MM.1S (cell line): ENCODE results near the gene TBC1D5.

ENCODE experiments used
- DNase-seq: peaks from one replicate; pipeline ENCODE4 v3.0.0-alpha.2; 2015
- H2AFZ ChIP-seq: fragments of 300-600 bp; sonication (generic); 2 replicates; pipeline ENCODE4 v1.6.0; 2016; ENCODE audit warnings: antibody characterized with exemption, low read length
- H3F3A ChIP-seq: fragments of 300-600 bp; sonication (generic); 2 replicates; pipeline ENCODE4 v1.6.1; 2016; ENCODE audit warnings: mild to moderate bottlenecking, antibody characterized with exemption, low read length, moderate library complexity, mixed read lengths; ENCODE audit not compliant: insufficient read depth
- H3K27ac ChIP-seq: fragments of 300-600 bp; sonication (generic); 2 replicates; pipeline ENCODE4 v1.5.1; 2016; ENCODE audit warnings: mild to moderate bottlenecking, low read length
- H3K27me3 ChIP-seq: fragments of 300-600 bp; sonication (generic); replicated peaks from 2 replicates; pipeline ENCODE4 v1.6.0; 2016; ENCODE audit warnings: low read length; ENCODE audit not compliant: insufficient read depth
- H3K36me3 ChIP-seq: fragments of 300-600 bp; sonication (generic); replicated peaks from 2 replicates; pipeline ENCODE4 v1.6.1; 2016; ENCODE audit warnings: mild to moderate bottlenecking, low read length, mixed read lengths; ENCODE audit not compliant: insufficient read depth
- H3K4me1 ChIP-seq: fragments of 300-600 bp; sonication (generic); 2 replicates; pipeline ENCODE4 v1.6.1; 2016; ENCODE audit warnings: low read length, mixed read lengths
- H3K4me2 ChIP-seq: fragments of 300-600 bp; sonication (generic); 2 replicates; pipeline ENCODE4 v1.6.0; 2016; ENCODE audit warnings: low read depth, low read length
- H3K4me3 ChIP-seq: fragments of 300-600 bp; sonication (generic); 2 replicates; pipeline ENCODE4 v1.5.1; 2016; ENCODE audit warnings: low read length, mixed read lengths
- H3K79me2 ChIP-seq: fragments of 300-600 bp; sonication (generic); 2 replicates; pipeline ENCODE4 v1.6.1; 2016; ENCODE audit warnings: mixed run types, low read length, mixed read lengths
- H3K9ac ChIP-seq: fragments of 300-600 bp; sonication (generic); 2 replicates; pipeline ENCODE4 v1.6.1; 2016; ENCODE audit warnings: low read length, mixed read lengths
- H3K9me2 ChIP-seq: fragments of 300-600 bp; sonication (generic); replicated peaks from 2 replicates; pipeline ENCODE4 v1.6.1; 2016; ENCODE audit warnings: mild to moderate bottlenecking, low read length, mixed read lengths; ENCODE audit not compliant: insufficient read depth
- H3K9me3 ChIP-seq: fragments of 300-600 bp; sonication (generic); replicated peaks from 2 replicates; pipeline ENCODE4 v1.6.1; 2016; ENCODE audit warnings: mild to moderate bottlenecking, low read length, mixed read lengths; ENCODE audit not compliant: insufficient read depth
- H4K20me1 ChIP-seq: fragments of 300-600 bp; sonication (generic); 2 replicates; pipeline ENCODE4 v1.6.1; 2016; ENCODE audit warnings: mild to moderate bottlenecking, low read length, moderate library complexity, mixed read lengths; ENCODE audit not compliant: insufficient read depth
- EZH2 ChIP-seq: fragments of 300-600 bp; sonication (generic); optimal IDR thresholded peaks from 2 replicates; pipeline ENCODE3; 2017; ENCODE audit warnings: low read depth, mild to moderate bottlenecking, antibody characterized with exemption, low read length, mixed read lengths
- EZH2phosphoT487 ChIP-seq: fragments of 300-600 bp; sonication (generic); IDR thresholded peaks from 2 replicates; pipeline ENCODE4 v1.6.1; 2018; ENCODE audit warnings: antibody characterized with exemption, low read length
- TF ChIP-seq, protein P1 (sequence below): fragments of 300-600 bp; sonication (generic); IDR thresholded peaks from 2 replicates; pipeline ENCODE4 v1.5.1; 2016; ENCODE audit warnings: antibody characterized with exemption, low read length, mixed read lengths

The TBC1D5 gene

DNA sequence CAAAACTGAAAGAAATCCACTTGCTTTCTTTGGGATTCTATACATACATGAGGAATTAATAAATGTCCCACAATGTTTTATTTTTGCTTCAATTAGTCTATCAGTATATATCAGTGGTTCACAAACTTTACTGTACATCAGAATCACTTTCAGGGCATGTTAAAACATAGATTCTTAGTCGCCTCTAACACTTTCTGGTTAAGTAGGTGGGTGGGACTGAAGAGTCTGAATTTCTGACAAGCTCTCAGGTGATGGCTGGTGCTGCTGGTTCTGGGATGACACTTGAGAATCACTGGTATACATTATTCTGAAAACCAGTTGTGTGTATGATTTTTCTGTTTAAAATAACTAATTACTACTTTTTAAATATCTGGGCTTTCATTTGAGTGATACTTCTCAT, 393.3 kb downstream of the TBC1D5 start:
- 0 out of 2 replicates have a peak overlapping the region, but pooled peaks have one; percentile 4 for H3K4me2 ChIP-seq
- no peak overlapping the region for H2AFZ ChIP-seq
- no peak overlapping the region for H3K4me3 ChIP-seq
- no peaks in the 10 kb centered on the region for H3K9me2 ChIP-seq
- H4K20me1 ChIP-seq, result no peaks in the 10 kb centered on the region
- no peak for DNase-seq
- no peak overlapping the region for H3K9ac ChIP-seq
- H3K9me3 ChIP-seq, result no peaks in the 10 kb centered on the region
- H3K27ac ChIP-seq, result no peak overlapping the region
- H3F3A ChIP-seq, result no peaks in the 10 kb centered on the region
- H3K36me3 ChIP-seq, result no peaks in the 10 kb centered on the region
- H3K79me2 ChIP-seq, result no peaks in the 10 kb centered on the region
- H3K27me3 ChIP-seq, result no peaks in the 10 kb centered on the region
- H3K4me1 ChIP-seq, result peaks cover 9% of the 10 kb centered on the region
- TF ChIP-seq EZH2, result no peak
- no peak for TF ChIP-seq EZH2phosphoT487
- TF ChIP-seq, protein P1, sequence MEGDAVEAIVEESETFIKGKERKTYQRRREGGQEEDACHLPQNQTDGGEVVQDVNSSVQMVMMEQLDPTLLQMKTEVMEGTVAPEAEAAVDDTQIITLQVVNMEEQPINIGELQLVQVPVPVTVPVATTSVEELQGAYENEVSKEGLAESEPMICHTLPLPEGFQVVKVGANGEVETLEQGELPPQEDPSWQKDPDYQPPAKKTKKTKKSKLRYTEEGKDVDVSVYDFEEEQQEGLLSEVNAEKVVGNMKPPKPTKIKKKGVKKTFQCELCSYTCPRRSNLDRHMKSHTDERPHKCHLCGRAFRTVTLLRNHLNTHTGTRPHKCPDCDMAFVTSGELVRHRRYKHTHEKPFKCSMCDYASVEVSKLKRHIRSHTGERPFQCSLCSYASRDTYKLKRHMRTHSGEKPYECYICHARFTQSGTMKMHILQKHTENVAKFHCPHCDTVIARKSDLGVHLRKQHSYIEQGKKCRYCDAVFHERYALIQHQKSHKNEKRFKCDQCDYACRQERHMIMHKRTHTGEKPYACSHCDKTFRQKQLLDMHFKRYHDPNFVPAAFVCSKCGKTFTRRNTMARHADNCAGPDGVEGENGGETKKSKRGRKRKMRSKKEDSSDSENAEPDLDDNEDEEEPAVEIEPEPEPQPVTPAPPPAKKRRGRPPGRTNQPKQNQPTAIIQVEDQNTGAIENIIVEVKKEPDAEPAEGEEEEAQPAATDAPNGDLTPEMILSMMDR, result no peak

DNA sequence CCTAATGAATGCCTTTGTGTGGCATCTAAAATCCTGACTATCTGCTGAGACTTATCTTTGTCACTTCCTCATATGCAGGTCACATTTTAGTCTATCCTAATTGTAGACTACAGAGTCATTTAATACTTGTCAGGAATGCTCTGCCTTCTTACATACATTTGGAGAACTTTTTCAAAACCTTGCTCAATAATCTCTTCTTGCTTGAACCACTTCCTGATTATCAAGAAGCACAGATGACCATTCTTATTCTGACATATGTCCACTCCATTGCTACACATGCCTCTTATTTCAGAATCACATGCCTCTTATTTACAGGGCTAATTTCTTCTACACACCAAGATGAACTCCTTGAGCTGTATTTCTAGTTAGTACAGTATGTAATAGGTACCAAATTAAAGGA, 400.3 kb downstream of the TBC1D5 start:
- Histone ChIP-seq H3F3A (no peaks in the 10 kb centered on the region), H3K79me2 (no peaks in the 10 kb centered on the region), H3K9me3 (no peaks in the 10 kb centered on the region), H3K4me1 (no peaks in the 10 kb centered on the region), H4K20me1 (no peaks in the 10 kb centered on the region), H3K4me2 (no peak overlapping the region), H2AFZ (no peak overlapping the region), H3K4me3 (no peak overlapping the region), H3K36me3 (no peaks in the 10 kb centered on the region), H3K9ac (no peak overlapping the region), H3K9me2 (no peaks in the 10 kb centered on the region), H3K27me3 (no peaks in the 10 kb centered on the region), H3K27ac (no peak overlapping the region)
- TF ChIP-seq EZH2 (no peak), EZH2phosphoT487 (no peak)
- TF ChIP-seq, protein P1, result no peak
- DNase-seq, result no peak

DNA sequence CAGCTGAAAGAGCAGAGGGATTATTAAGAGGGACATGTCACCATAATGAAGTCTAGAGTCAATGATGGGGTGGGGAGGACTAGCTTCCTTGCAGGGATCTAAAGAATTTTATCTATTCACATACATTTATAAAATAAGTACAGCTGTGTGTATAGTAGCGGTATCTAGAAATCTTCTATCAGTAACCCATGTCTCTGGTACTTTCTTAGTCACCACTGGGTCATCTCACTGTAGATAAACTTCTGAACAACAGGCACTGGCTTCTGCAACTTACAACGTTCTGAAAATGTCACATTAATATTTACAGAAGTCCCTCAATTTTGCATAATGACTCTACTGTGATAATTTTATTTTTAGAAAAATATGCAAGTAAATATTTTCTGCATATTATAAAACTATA, 401.7 kb downstream of the TBC1D5 start:
- no peak overlapping the region for H3K4me3 ChIP-seq
- H3K4me1 ChIP-seq, result no peaks in the 10 kb centered on the region
- H3K27me3 ChIP-seq, result no peaks in the 10 kb centered on the region
- no peaks in the 10 kb centered on the region for H3K36me3 ChIP-seq
- no peak overlapping the region for H2AFZ ChIP-seq
- H4K20me1 ChIP-seq, result no peaks in the 10 kb centered on the region
- no peak overlapping the region for H3K9ac ChIP-seq
- H3K79me2 ChIP-seq, result no peaks in the 10 kb centered on the region
- DNase-seq, result no peak
- TF ChIP-seq EZH2 (no peak), EZH2phosphoT487 (no peak)
- TF ChIP-seq, protein P1, result no peak
- H3F3A ChIP-seq, result no peaks in the 10 kb centered on the region
- no peaks in the 10 kb centered on the region for H3K9me3 ChIP-seq
- H3K9me2 ChIP-seq, result no peaks in the 10 kb centered on the region
- no peak overlapping the region for H3K4me2 ChIP-seq
- no peak overlapping the region for H3K27ac ChIP-seq
